CD14-positive monocyte (primary cell): ENCODE measurements around the gene PLCD3. TPM values are rescaled to one million over a fixed set of nuclear protein-coding genes. Genes with fewer than 3 reads are reported as not detected.

ENCODE experiments used
- DNase-seq, 3 donors: peaks; one replicate each; pipeline ENCODE4 v3.0.0-alpha.2; 2011 to 2022
- H2AFZ ChIP-seq: 2 replicates; pipeline ENCODE4 v1.6.0; 2012; ENCODE audit warnings: mild to moderate bottlenecking, low read depth, low read length, inconsistent platforms; ENCODE audit not compliant: insufficient read depth, poor library complexity, severe bottlenecking
- H3K27ac ChIP-seq, 2 donors: 1 replicate in 1 of 2; 2 replicates in 1 of 2; pipeline ENCODE4 v1.5.1; 2012 to 2013; ENCODE audit warnings: low read length in 2 of 2, control low read depth in 1 of 2, inconsistent platforms in 1 of 2, low read depth in 1 of 2, mild to moderate bottlenecking in 1 of 2
- H3K27me3 ChIP-seq, 2 donors: one replicate each; pipeline versions ENCODE4 v1.6.0 to v1.6.1; 2011 to 2013; ENCODE audit warnings: low read length in 2 of 2; ENCODE audit not compliant: control insufficient read depth in 2 of 2, insufficient read depth in 2 of 2
- H3K36me3 ChIP-seq, 2 donors: replicated peaks in 1 of 2; 1 replicate in 1 of 2; 2 replicates in 1 of 2; pipeline versions ENCODE4 v1.5.1 to v1.6.1; 2012 to 2013; ENCODE audit warnings: low read length in 2 of 2, control low read depth in 1 of 2, inconsistent platforms in 1 of 2, mild to moderate bottlenecking in 1 of 2; ENCODE audit not compliant: insufficient read depth in 2 of 2, control insufficient read depth in 1 of 2
- H3K4me1 ChIP-seq, 2 donors: 1 replicate in 1 of 2; 2 replicates in 1 of 2; pipeline versions ENCODE4 v1.5.1 to v1.6.1; 2012 to 2013; ENCODE audit warnings: low read length in 2 of 2, control low read depth in 1 of 2, inconsistent platforms in 1 of 2, mild to moderate bottlenecking in 1 of 2, moderate library complexity in 1 of 2; ENCODE audit not compliant: insufficient read depth in 2 of 2, control insufficient read depth in 1 of 2
- H3K4me2 ChIP-seq: replicated peaks from 2 replicates; pipeline ENCODE3; 2012; ENCODE audit warnings: low read length, moderate library complexity, mild to moderate bottlenecking; ENCODE audit not compliant: poor library complexity, severe bottlenecking; ENCODE audit errors: extremely low read depth
- H3K4me3 ChIP-seq, 3 experiments: fragments of 200-600 bp in 1 of 3; sonication (generic) in 1 of 3; replicated peaks in 1 of 3; 1 replicate in 2 of 3; 2 replicates in 1 of 3; pipeline ENCODE4 v1.5.1; 2011 to 2013; ENCODE audit warnings: low read length in 3 of 3, mild to moderate bottlenecking in 3 of 3, control low read depth in 2 of 3, low read depth in 2 of 3, inconsistent platforms in 1 of 3, moderate library complexity in 1 of 3
- H3K79me2 ChIP-seq: 2 replicates; pipeline ENCODE4 v1.6.0; 2012; ENCODE audit warnings: mild to moderate bottlenecking, control low read depth, inconsistent platforms, low read length, moderate library complexity; ENCODE audit not compliant: insufficient read depth
- H3K9ac ChIP-seq: 2 replicates; pipeline ENCODE4 v1.6.0; 2017; ENCODE audit warnings: low read length, mild to moderate bottlenecking; ENCODE audit not compliant: insufficient read depth, poor library complexity, severe bottlenecking
- H3K9me3 ChIP-seq, 2 donors: replicated peaks in 1 of 2; 1 replicate in 1 of 2; 2 replicates in 1 of 2; pipeline versions ENCODE4 v1.5.1 to v1.6.1; 2012 to 2013; ENCODE audit warnings: low read length in 2 of 2, control low read depth in 1 of 2; ENCODE audit not compliant: control insufficient read depth in 1 of 2, insufficient read depth in 1 of 2
- H4K20me1 ChIP-seq: 2 replicates; pipeline ENCODE4 v1.6.0; 2012; ENCODE audit warnings: mild to moderate bottlenecking, low read length, control low read depth, moderate library complexity; ENCODE audit not compliant: insufficient read depth
- H3K27ac Mint-ChIP-seq, 7 donors: one replicate each; pipeline ENCODE4 v1.8.0; 2020; ENCODE audit warnings: mild to moderate bottlenecking in 7 of 7, mixed read lengths in 7 of 7, moderate library complexity in 6 of 7, inconsistent platforms in 2 of 7
- H3K27me3 Mint-ChIP-seq, 3 donors: one replicate each; pipeline ENCODE4 v1.8.0; 2021 to 2022; ENCODE audit warnings: low read depth in 3 of 3, mild to moderate bottlenecking in 3 of 3, mixed read lengths in 3 of 3, moderate library complexity in 3 of 3, inconsistent platforms in 1 of 3
- H3K36me3 Mint-ChIP-seq, 2 donors: one replicate each; pipeline ENCODE4 v1.8.0; 2020; ENCODE audit warnings: mixed read lengths in 2 of 2, inconsistent platforms in 1 of 2, mild to moderate bottlenecking in 1 of 2
- H3K4me1 Mint-ChIP-seq: one replicate; pipeline ENCODE4 v1.8.0; 2020; ENCODE audit warnings: mild to moderate bottlenecking, mixed read lengths
- H3K4me3 Mint-ChIP-seq, 2 donors: one replicate each; pipeline ENCODE4 v1.8.0; 2020; ENCODE audit warnings: mild to moderate bottlenecking in 2 of 2, mixed read lengths in 2 of 2, moderate library complexity in 1 of 2
- H3K9me3 Mint-ChIP-seq, 7 donors: one replicate each; pipeline ENCODE4 v1.8.0; 2020 to 2022; ENCODE audit warnings: mixed read lengths in 7 of 7, mild to moderate bottlenecking in 6 of 7, moderate library complexity in 6 of 7, inconsistent platforms in 2 of 7
- WGBS: methylation state at CpG from one replicate; pipeline ENCODE4 v1.1.5; 2013; ENCODE audit warnings: missing lambda C conversion rate; ENCODE audit not compliant: insufficient coverage; 5-methylcytosine and 5-hydroxymethylcytosine counted together
- intact Hi-C, 2 donors: fragments of 100-400 bp; cut with micrococcal nuclease; formaldehyde crosslinking; loops; one replicate each; pipeline versions ENCODE4 v1.15.0 to v1.15.1; 2023
- polyA plus RNA-seq, 3 donors: library from polyadenylated mRNA; depleted of rRNA in 1 of 3; unstranded in 2 of 3; stranded (reverse) in 1 of 3; fragments of 300-500 nt in 2 of 3; fragments of >200 nt in 1 of 3; fragmentation: Illumina TruSeq in 2 of 3; gene quantifications; 1 replicate in 2 of 3; 2 replicates in 1 of 3; pipeline ENCODE4 v1.2.3, GENCODE V29; 2012 to 2021
- TF ChIP-seq, protein P1 (sequence below): fragments of 200-600 bp; IDR thresholded peaks from one replicate; pipeline ENCODE4 v1.8.0; 2022; ENCODE audit warnings: antibody characterized with exemption, mild to moderate bottlenecking

The PLCD3 gene
- polyA plus RNA-seq, 3 donors = 0.97 to 25.8 (median 2.5) TPM

DNA sequence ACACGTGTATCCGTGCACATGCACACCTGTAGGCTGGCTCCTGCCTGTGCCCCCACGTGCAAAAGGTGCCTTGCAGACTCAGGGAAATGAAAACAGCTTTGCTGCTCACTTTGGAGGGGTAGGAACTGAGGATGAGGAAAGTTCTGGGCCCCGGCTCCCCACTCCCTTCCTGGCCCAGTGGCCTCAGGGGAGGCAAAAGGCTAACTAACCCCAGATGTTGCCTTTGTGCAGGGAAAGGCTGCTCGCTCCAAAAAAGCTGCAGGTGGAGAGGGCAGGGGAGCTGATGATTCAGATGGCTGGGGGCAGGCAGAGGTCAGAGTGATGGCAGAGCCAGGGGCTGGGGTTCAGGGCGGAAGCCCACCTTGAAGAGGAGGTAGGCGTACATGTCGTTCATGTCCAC lies 12.4 kb downstream of the PLCD3 start:
- 96% methylated on average over 8 of the region's 8 CpGs for WGBS

DNA sequence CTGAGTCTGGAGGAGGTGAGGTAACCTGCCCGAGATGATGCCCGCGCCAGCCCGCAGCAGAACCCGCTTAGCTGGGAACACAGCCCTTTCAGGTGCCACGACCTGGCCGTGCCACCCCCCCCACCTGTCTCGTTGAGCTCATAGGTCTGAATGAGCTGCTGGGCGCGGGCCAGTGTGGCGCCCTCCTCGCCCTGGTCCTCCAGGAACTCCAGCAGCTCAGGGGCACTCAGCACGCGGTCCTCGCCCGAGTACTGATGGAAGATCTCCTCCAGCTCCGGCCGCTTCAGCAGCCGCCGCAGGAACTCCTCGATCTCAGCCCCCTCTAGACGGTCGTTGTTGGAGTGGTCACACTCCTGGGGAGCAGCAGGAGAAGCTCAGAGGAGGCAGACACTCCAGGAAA lies 13.6 kb downstream of the PLCD3 start:
- DNase-seq = no peak
- TF ChIP-seq, protein P1, sequence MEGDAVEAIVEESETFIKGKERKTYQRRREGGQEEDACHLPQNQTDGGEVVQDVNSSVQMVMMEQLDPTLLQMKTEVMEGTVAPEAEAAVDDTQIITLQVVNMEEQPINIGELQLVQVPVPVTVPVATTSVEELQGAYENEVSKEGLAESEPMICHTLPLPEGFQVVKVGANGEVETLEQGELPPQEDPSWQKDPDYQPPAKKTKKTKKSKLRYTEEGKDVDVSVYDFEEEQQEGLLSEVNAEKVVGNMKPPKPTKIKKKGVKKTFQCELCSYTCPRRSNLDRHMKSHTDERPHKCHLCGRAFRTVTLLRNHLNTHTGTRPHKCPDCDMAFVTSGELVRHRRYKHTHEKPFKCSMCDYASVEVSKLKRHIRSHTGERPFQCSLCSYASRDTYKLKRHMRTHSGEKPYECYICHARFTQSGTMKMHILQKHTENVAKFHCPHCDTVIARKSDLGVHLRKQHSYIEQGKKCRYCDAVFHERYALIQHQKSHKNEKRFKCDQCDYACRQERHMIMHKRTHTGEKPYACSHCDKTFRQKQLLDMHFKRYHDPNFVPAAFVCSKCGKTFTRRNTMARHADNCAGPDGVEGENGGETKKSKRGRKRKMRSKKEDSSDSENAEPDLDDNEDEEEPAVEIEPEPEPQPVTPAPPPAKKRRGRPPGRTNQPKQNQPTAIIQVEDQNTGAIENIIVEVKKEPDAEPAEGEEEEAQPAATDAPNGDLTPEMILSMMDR = no peak
- H3K4me1 ChIP-seq = peaks cover 5 to 21% of the 10 kb centered on the region in 2 donors
- Mint-ChIP-seq H3K4me1 (peaks cover 16% of the 10 kb centered on the region), H3K36me3 (peaks cover 0 to 5% of the 10 kb centered on the region in 2 donors), H3K27ac (no peak overlapping the region), H3K4me3 (no peak overlapping the region), H3K27me3 (peaks cover 17 to 33% (median 19%) of the 10 kb centered on the region in 3 donors), H3K9me3 (peaks cover 0 to 5% (median 0%) of the 10 kb centered on the region in 7 donors)
- intact Hi-C loops = no loop called here
- peaks cover 0 to 22% of the 10 kb centered on the region in 2 donors for H3K27me3 ChIP-seq
- no peak overlapping the region for H2AFZ ChIP-seq
- 95% methylated on average over 21 of the region's 23 CpGs for WGBS
- H3K79me2 ChIP-seq = no peaks in the 10 kb centered on the region
- no peaks in the 10 kb centered on the region for H3K9me3 ChIP-seq
- no peak overlapping the region for H3K4me3 ChIP-seq
- no peaks in the 10 kb centered on the region for H3K36me3 ChIP-seq
- H3K9ac ChIP-seq = no peak overlapping the region
- no peak overlapping the region for H3K4me2 ChIP-seq
- no peaks in the 10 kb centered on the region for H4K20me1 ChIP-seq
- H3K27ac ChIP-seq = no peak overlapping the region

More for the DNA sequence above, 12.4 kb downstream of the PLCD3 start:
- Histone ChIP-seq H3K4me3 (no peak overlapping the region), H3K27ac (no peak overlapping the region), H3K4me2 (no peak overlapping the region), H3K27me3 (peaks cover 0 to 22% of the 10 kb centered on the region in 2 donors), H4K20me1 (no peaks in the 10 kb centered on the region), H2AFZ (no peak overlapping the region), H3K9me3 (no peaks in the 10 kb centered on the region), H3K4me1 (peaks cover 17 to 34% of the 10 kb centered on the region in 2 donors), H3K9ac (no peak overlapping the region), H3K36me3 (no peaks in the 10 kb centered on the region), H3K79me2 (no peaks in the 10 kb centered on the region)
- H3K4me1 Mint-ChIP-seq = peaks cover 27% of the 10 kb centered on the region
- H3K27ac Mint-ChIP-seq = no peak overlapping the region
- peaks cover 17 to 33% (median 19%) of the 10 kb centered on the region in 3 donors for H3K27me3 Mint-ChIP-seq
- H3K9me3 Mint-ChIP-seq = peaks cover 0 to 5% (median 0%) of the 10 kb centered on the region in 7 donors
- H3K36me3 Mint-ChIP-seq = peaks cover 0 to 5% of the 10 kb centered on the region in 2 donors
- DNase-seq = no peak
- H3K4me3 Mint-ChIP-seq = no peak overlapping the region
- TF ChIP-seq, protein P1 = no peak
- intact Hi-C loops = no loop called here
